Measurements from ENCODE around the gene PACSIN3.

PACSIN3 gene

DNA sequence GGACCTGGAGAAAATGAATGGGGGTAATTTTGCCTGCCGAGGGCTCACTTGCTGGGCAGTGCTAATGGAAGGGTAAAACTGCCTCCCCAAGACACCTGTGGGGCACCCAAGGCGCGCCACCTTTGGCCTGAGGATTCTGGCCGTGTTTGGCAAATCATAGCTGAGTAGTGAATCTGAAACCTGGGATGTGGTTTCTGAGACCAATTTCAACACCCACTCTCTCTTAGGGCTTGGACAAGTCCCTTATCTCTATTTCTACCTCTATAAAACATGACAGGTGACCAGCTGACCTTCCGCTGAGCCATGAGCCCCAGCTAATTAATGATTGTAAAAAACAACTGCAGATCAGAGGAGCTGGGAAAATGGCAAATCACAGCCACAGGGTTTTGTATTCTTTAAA, 1.5 kb upstream of the PACSIN3 start:
- ChIA-PET POLR2A (ENCODE audit: low non-redundant PET) (interaction anchor here (0.7 to 5.9 kb wide), 2 partner anchors 18 to 27 kb away, joined by 3 to 70 read pairs; partner anchors contain the start of gene DDB2), CTCF (interaction anchor here (0.7 to 2.7 kb wide), 3 partner anchors 10 to 71 kb away, joined by 4 to 6 read pairs (median 6); no protein-coding TSS in a partner anchor)
- no peak for DNase-seq (ENCODE audit: low spot score)
- peak overlapping the region; percentile 98 for H3K27ac ChIP-seq
- TF ChIP-seq, protein P1, sequence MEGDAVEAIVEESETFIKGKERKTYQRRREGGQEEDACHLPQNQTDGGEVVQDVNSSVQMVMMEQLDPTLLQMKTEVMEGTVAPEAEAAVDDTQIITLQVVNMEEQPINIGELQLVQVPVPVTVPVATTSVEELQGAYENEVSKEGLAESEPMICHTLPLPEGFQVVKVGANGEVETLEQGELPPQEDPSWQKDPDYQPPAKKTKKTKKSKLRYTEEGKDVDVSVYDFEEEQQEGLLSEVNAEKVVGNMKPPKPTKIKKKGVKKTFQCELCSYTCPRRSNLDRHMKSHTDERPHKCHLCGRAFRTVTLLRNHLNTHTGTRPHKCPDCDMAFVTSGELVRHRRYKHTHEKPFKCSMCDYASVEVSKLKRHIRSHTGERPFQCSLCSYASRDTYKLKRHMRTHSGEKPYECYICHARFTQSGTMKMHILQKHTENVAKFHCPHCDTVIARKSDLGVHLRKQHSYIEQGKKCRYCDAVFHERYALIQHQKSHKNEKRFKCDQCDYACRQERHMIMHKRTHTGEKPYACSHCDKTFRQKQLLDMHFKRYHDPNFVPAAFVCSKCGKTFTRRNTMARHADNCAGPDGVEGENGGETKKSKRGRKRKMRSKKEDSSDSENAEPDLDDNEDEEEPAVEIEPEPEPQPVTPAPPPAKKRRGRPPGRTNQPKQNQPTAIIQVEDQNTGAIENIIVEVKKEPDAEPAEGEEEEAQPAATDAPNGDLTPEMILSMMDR (conservative IDR thresholded peaks at IDR 0.05; ENCODE audit: low read depth): no peak

DNA sequence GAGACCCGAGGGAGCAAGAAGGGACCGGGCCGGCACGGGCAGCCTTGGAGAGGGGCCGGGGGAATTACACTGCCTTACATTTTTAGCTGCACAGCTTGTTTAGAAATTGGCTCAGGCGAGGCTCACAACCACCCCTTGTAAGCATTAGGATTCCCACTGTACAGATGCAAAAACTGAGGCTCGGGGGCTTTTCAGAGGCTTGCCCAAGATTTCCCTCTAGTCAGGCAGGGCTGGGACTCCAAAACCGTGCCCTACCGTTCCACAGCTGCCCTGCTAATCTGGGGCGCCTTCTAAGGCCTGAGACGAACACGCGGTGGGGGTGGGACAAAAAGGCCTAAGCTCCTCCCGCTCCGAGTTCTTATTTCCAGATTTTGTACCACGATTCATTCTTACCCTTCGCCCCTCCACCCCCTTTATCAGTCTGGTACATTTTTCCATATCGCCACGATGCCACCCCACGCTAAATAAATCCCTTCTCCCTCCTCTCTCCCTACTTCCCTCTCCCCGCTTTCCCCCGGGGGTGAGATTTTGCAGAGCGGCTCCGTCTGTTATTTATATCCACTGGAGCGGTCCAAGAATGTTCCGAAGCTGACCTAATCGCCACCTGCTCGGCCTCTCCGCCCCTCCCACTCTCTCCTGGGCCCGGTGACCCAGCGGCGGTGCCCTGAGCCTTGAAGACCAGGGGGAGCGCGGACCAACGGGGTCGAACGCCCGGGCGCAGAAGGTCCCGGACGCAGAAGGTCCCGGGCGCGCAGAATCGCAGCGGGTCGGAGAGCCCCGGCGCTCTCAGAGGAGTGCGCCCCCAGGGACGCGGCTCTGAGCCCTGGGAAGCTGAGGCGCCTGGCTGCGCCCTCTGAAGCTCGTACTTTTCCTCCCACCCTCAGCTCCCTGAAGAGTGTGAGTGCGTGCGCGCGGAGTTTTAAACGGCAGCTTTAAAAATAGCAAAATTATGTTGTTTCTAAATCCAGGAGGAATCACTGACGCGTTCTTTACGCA, 764 bp upstream of the PACSIN3 start:
- H3K27ac ChIP-seq: peak overlapping the region; percentile 98
- DNase-seq (ENCODE audit: low spot score): peak; percentile 54
- CTCF ChIA-PET: interaction anchor here (0.7 to 2.7 kb wide), 3 partner anchors 9 to 72 kb away, joined by 4 to 6 read pairs (median 6); no protein-coding TSS in a partner anchor
- TF ChIP-seq, protein P1 (conservative IDR thresholded peaks at IDR 0.05; ENCODE audit: low read depth): 0 out of 2 replicates have a peak, but pooled peaks have one; percentile 11
- POLR2A ChIA-PET (ENCODE audit: low non-redundant PET): interaction anchor here (0.7 to 5.9 kb wide), 3 partner anchors 18 to 28 kb away, joined by 3 to 70 read pairs (median 3); partner anchors contain the start of gene DDB2

DNA sequence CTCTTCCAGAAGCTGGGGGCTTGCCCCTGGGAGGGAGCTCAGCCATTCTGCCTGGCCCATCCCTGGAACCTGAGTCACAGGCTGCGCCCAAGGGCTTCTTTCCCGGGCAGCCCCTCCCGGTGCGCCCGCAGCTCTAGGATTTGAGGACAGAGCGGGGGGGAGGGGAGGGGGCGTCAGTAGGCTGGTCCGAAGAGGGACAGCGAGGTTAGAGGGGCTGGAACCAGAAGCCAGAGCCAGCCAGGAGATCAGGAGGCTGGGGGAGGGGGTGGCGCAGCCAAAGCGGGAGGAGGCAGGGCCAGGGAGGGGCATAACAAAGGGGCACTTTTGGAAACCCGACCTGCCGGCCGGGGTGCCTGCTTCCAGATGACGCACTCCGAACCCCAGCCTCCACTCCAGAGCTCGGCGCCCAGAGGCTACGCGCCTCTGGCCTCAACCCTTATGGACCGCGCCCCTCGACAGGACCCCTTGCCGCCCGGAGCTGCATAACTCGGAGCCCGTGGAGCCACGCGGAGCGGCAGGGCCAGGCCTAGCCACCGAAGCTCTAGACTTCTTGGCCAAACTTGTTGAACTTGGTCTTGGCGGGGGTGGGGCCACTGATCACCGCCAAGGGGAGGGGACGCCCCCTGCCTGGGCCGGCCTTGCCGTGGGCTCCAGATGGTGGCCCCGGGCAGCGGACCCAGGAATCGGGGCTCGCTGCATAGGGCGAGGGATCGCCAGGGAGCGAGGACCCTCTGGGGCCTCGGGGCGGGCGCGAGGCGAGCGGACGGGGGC, 744 bp downstream of the PACSIN3 start:
- DNase-seq (ENCODE audit: low spot score): peak; percentile 78
- TF ChIP-seq, protein P1 (conservative IDR thresholded peaks at IDR 0.05; ENCODE audit: low read depth): no peak
- ChIA-PET CTCF (interaction anchor here (0.6 to 1.8 kb wide), 4 partner anchors 31 to 431 kb away, joined by 3 to 11 read pairs (median 3); partner anchors contain the start of gene DDB2), POLR2A (ENCODE audit: low non-redundant PET) (interaction anchor here (0.6 to 5.9 kb wide), 4 partner anchors 30 to 1049 kb away, joined by 3 to 70 read pairs (median 5); partner anchors contain the start of gene DDB2)
- H3K27ac ChIP-seq: peak overlapping the region; percentile 98

DNA sequence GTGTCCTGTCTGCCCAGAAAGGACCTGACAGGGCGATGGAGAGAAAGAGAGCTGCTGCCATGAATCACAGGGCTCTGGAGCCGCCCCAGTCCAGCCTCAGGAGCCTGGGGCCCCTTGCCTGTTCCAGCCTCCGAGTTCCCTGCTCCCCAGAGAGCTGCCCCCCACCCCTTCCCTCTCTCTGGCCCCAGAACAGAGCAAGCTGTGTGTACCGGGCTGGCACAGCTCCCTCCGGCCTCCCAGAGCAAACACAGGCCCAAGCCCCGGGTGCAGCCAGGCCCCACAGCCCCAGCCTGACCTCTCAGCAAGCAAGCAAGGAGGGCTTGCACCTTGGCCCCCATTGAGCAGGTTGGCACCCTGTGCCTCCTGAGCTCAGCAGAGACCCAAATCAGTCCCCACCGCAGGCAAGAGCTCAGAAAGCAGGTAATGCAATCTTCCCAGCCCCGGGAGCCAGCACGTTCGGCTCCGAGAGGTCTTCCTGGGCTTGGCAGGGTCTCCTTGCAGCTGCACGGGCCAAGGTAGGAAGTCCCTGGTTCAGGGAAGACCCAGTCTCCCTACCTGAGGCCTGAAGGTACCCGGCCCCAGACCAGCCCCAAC, 1.4 kb downstream of the PACSIN3 start:
- no peak for DNase-seq (ENCODE audit: low spot score)
- peak overlapping the region; percentile 98 for H3K27ac ChIP-seq
- POLR2A ChIA-PET (ENCODE audit: low non-redundant PET): interaction anchor here (0.6 to 5.9 kb wide), 4 partner anchors 29 to 1049 kb away, joined by 3 to 70 read pairs (median 5); partner anchors contain the start of gene DDB2
- TF ChIP-seq, protein P1 (conservative IDR thresholded peaks at IDR 0.05; ENCODE audit: low read depth): no peak
- CTCF ChIA-PET: interaction anchor here (0.5 to 1.8 kb wide), 5 partner anchors 31 to 795 kb away, joined by 3 to 11 read pairs (median 3); partner anchors contain the start of gene DDB2

DNA sequence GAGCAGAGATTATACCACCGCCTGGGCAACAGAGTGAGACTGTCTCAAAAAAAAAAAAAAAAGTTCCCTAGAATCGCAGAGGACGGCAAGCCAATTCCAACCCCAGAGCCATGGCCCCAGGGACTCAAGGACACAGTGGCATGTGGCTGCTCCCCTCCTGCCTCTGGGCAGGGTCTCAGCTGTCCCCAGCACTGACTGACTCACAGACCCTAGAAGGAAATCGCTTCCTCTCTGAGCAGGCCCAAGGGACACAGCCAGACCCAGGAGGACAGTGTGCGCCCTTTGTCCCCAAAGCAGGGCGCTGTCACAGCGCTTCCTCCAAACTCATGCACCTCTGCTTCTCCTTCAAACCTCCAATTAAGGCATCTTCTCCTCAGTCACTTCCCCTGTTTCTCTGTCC, 2.3 kb downstream of the PACSIN3 start:
- POLR2A ChIA-PET (ENCODE audit: low non-redundant PET): interaction anchor here (5.9 kb wide), 1 partner anchor 31 kb away, joined by 70 read pairs; the partner anchor contains the start of gene DDB2
- TF ChIP-seq, protein P1 (conservative IDR thresholded peaks at IDR 0.05; ENCODE audit: low read depth): no peak
- H3K27ac ChIP-seq: peak overlapping the region; percentile 98
- CTCF ChIA-PET: no interaction called here
- no peak for DNase-seq (ENCODE audit: low spot score)
